ENCODE measurements around the gene KCTD16. TPM values are rescaled to one million over a fixed set of nuclear protein-coding genes. Genes with fewer than 3 reads are reported as not detected.

The KCTD16 gene
- total and polyA plus RNA-seq, 8 donors: 0.18 to 0.73 (median 0.35) TPM

DNA sequence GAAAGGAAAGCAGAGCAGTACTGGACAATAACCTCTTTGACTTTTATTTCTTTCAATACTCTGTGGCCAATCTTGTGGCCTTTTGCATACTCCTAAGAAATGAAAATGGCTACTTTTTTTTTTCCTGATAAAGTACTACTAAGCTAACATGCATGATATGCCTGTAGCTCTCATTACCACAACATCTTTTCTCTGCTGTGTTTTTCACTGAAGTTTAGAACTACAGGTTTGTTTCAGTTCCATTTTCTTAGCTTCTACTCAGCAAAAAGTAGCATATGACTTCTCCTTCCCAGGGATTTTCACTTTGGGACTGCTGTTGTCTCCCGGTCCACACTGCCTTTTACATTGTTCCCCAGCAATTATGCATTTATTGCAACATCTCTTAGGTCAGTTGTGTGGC is 204.0 kb downstream of the KCTD16 start:
- Histone ChIP-seq H3K27ac (no peak overlapping the region), H3K36me3 (no peaks in the 10 kb centered on the region), H3K9me3 (no peaks in the 10 kb centered on the region), H3K4me3 (no peak overlapping the region), H3K4me1 (no peaks in the 10 kb centered on the region), H3K27me3 (no peaks in the 10 kb centered on the region)
- ATAC-seq (no peak), DNase-seq (no peak)
- TF ChIP-seq, protein P1, sequence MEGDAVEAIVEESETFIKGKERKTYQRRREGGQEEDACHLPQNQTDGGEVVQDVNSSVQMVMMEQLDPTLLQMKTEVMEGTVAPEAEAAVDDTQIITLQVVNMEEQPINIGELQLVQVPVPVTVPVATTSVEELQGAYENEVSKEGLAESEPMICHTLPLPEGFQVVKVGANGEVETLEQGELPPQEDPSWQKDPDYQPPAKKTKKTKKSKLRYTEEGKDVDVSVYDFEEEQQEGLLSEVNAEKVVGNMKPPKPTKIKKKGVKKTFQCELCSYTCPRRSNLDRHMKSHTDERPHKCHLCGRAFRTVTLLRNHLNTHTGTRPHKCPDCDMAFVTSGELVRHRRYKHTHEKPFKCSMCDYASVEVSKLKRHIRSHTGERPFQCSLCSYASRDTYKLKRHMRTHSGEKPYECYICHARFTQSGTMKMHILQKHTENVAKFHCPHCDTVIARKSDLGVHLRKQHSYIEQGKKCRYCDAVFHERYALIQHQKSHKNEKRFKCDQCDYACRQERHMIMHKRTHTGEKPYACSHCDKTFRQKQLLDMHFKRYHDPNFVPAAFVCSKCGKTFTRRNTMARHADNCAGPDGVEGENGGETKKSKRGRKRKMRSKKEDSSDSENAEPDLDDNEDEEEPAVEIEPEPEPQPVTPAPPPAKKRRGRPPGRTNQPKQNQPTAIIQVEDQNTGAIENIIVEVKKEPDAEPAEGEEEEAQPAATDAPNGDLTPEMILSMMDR (IDR thresholded peaks at IDR 0.05): no peak
- intact Hi-C loops (cut with DNase I): no loop called here

DNA sequence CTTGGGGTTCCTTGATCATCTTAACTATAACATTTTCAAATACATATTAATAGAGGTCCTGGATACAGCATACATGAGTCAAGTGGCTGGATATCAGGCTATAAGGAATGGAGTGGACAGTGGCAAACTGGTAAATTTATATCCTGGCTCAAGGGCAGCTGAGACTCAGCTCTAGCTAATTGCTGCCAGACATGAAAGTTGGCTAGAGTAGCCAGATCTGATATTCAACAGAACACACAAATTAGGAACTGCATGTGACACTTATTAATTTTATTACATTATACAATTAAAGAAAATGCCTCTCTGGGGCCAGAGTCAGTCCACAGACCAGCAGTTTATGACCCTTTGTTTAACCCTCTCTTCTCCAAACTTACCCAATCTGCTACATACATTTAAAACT is 206.5 kb downstream of the KCTD16 start:
- Histone ChIP-seq H3K4me3 (no peak overlapping the region), H3K9me3 (peaks cover 0 to 10% of the 10 kb centered on the region in 2 donors), H3K27ac (no peak overlapping the region), H3K27me3 (no peaks in the 10 kb centered on the region), H3K36me3 (no peaks in the 10 kb centered on the region), H3K4me1 (no peaks in the 10 kb centered on the region)
- no peak for DNase-seq
- TF ChIP-seq, protein P1 (IDR thresholded peaks at IDR 0.05): no peak
- ATAC-seq: no peak
- intact Hi-C loops (cut with DNase I): no loop called here

DNA sequence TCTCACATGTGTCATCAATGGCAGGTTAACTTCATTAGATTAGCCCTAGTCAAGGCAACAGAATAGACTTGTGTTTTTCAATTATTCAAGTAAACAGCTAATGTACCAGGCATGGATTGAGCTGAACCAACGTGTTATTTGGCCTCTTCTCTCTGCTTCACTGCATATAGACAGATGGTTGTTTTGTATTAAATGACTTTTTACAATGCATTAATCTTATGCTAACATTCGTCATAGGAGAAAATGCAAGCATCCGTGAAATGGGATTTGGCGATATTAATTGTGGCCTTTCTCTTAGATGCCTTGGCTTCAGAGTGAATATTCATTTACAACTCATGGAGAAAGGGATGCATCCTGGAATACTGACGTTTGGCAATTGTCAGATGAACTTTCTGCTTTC is 208.0 kb downstream of the KCTD16 start:
- no peak overlapping the region for H3K27ac ChIP-seq
- no peak overlapping the region for H3K4me3 ChIP-seq
- peaks cover 0 to 10% of the 10 kb centered on the region in 2 donors for H3K9me3 ChIP-seq
- DNase-seq (no peak), ATAC-seq (no peak)
- no peaks in the 10 kb centered on the region for H3K36me3 ChIP-seq
- no peaks in the 10 kb centered on the region for H3K4me1 ChIP-seq
- H3K27me3 ChIP-seq: no peaks in the 10 kb centered on the region
- intact Hi-C loops (cut with DNase I): no loop called here
- TF ChIP-seq, protein P1 (IDR thresholded peaks at IDR 0.05): no peak

DNA sequence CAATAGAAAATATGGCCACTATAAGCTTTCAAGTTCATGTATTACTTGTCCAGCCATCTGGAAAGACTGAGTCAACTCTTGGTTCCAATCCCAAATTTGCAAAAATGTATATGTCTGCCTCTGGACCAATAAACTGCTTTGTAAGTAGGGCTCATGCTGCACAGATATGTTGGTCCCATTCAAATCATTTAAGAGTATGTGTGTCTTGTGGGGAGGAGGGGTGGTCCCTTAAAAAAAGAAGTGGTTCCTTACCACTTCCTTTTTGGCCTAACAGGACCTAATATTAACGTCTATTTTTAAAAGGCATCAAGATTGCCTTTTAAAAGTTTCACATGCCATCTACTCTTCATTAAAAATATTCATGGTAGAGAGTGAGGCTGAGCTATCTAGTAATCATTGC is 214.9 kb downstream of the KCTD16 start:
- ATAC-seq (no peak), DNase-seq (no peak)
- TF ChIP-seq, protein P1 (IDR thresholded peaks at IDR 0.05): no peak
- Histone ChIP-seq H3K27me3 (no peaks in the 10 kb centered on the region), H3K9me3 (peaks cover 0 to 8% of the 10 kb centered on the region in 2 donors), H3K4me3 (no peak overlapping the region), H3K27ac (no peak overlapping the region), H3K4me1 (no peaks in the 10 kb centered on the region), H3K36me3 (no peaks in the 10 kb centered on the region)
- intact Hi-C loops (cut with DNase I): no loop called here

DNA sequence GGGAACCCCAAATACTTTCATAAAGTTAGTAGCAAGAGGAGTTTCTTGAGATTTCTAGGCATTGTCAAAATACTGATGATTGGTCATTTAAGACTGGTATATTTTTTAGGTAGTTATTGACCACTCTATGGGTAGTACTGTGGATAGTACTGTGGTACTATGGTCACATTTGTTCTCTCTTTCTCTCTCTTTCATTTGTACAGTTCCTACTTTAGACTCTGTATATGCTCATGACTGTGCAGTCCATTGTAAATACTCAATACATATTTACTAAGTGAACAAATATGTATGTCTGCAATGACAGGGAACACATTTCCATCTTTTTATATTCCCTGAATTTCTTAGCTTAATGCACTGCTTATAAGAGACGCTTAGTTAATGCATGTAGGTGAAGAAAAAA is 215.6 kb downstream of the KCTD16 start:
- H3K27me3 ChIP-seq: no peaks in the 10 kb centered on the region
- DNase-seq: no peak
- TF ChIP-seq, protein P1 (IDR thresholded peaks at IDR 0.05): no peak
- H3K36me3 ChIP-seq: no peaks in the 10 kb centered on the region
- no peak overlapping the region for H3K27ac ChIP-seq
- no peak overlapping the region for H3K4me3 ChIP-seq
- H3K4me1 ChIP-seq: no peaks in the 10 kb centered on the region
- no peak for ATAC-seq
- intact Hi-C loops (cut with DNase I): no loop called here
- H3K9me3 ChIP-seq: peaks cover 0 to 2% of the 10 kb centered on the region in 2 donors
